Peyer's patch (tissue), 4 donors: Measurements from ENCODE around the gene AP1M1. TPM values are rescaled to one million over a fixed set of nuclear protein-coding genes. Genes with fewer than 3 reads are reported as not detected.

Experiments used
- DNase-seq, 3 donors: peaks; one replicate each; pipeline ENCODE4 v3.0.0-alpha.2; 2017 to 2019
- H3K27ac ChIP-seq, 4 donors: fragments of 200-600 bp; sonication (generic); one replicate each; pipeline ENCODE4 v1.5.1; 2016 to 2019
- H3K27me3 ChIP-seq, 2 donors: fragments of 200-600 bp; sonication (generic); one replicate each; pipeline ENCODE4 v1.5.1; 2019
- H3K36me3 ChIP-seq, 3 donors: fragments of 200-600 bp; sonication (generic); one replicate each; pipeline ENCODE4 v1.5.1; 2016 to 2019
- H3K4me1 ChIP-seq, 4 donors: fragments of 200-600 bp; sonication (generic); one replicate each; pipeline ENCODE4 v1.5.1; 2016 to 2019
- H3K4me3 ChIP-seq, 4 donors: fragments of 200-600 bp; sonication (generic); 1 replicate in 3 of 4; 2 replicates in 1 of 4; pipeline ENCODE4 v1.5.1; 2016 to 2019; ENCODE audit warnings: mild to moderate bottlenecking in 1 of 4
- H3K9me3 ChIP-seq, 4 donors: fragments of 200-600 bp; sonication (generic); one replicate each; pipeline ENCODE4 v1.5.1; 2016 to 2019; ENCODE audit warnings: mild to moderate bottlenecking in 1 of 4
- POLR2A ChIP-seq, 2 donors: fragments of 450-650 bp; IDR thresholded peaks; one replicate each; pipeline ENCODE4 v1.5.1; 2017; ENCODE audit warnings: antibody characterized with exemption in 2 of 2, mild to moderate bottlenecking in 2 of 2, moderate library complexity in 2 of 2
- total RNA-seq, 4 donors: library from RNA; depleted of rRNA; stranded (reverse); fragments of >200 nt; gene quantifications; one replicate each; pipeline ENCODE4 v1.1.0, GENCODE V29; 2016
- TF ChIP-seq, protein P1 (sequence below), 6 experiments: fragments of 450-650 bp in 4 of 6; fragments of 200-600 bp in 2 of 6; sonication (generic) in 1 of 6; IDR thresholded peaks; one replicate each; pipeline ENCODE4 v1.5.1; 2017 to 2019; ENCODE audit warnings: antibody characterized with exemption in 6 of 6, mild to moderate bottlenecking in 3 of 6, moderate library complexity in 1 of 6

Gene AP1M1
- total RNA-seq, 4 donors from 2014 or later: 52.7 to 83.9 (median 62.8) TPM

GRCh38 chr19:16226184-16226591 is 28.5 kb downstream of the AP1M1 start:
- Histone ChIP-seq H3K36me3 (peaks cover 0 to 96% (median 0%) of the 10 kb centered on the region in 3 donors), H3K4me1 (no peaks in the 10 kb centered on the region)

DNA sequence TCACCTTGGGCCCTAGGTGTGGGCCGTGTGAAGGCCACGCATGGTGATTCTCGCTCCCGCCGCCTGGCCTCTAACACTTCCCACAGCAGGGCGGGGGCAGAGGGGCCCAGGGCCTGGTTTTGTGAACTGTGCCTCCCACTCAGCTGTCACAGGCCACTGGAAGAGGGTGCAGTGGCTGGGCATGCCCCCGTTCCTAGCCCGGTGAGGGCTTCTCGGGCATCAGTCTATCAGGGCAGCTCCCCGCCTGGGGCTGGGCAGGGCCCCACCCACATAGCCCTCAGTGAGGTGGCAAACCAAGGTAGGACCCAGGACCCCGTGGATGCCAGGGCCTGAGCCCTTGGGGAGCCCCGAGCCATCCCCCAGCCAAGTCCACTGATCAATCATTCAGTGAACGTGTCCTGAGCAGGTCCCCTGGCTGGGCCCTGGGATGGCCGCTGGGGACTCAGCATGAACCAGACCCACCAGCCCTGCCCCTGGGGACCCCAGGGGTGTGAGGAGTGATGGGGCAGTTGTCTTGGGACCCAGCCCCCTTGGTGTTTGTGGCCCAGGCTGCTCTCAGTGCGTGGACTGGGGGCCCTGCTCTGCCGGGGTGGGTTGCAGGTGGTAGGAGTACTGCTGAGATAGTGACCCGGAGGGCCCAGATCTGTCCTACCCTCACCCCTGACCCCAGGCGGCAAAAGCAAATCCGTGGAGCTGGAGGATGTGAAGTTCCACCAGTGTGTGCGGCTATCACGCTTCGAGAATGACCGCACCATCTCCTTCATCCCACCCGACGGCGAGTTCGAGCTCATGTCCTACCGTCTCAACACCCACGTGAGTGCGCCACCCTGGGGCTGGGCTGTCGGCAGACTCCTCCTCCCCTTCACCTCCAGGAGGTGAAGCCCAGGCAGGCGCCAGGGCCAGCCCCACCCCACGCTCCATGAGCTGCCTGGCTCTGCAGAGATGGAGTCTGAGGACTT is 29.4 kb downstream of the AP1M1 start:
- Histone ChIP-seq H3K27me3 (no peaks in the 10 kb centered on the region), H3K4me3 (no peak overlapping the region), H3K36me3 (peaks cover 0 to 96% (median 0%) of the 10 kb centered on the region in 3 donors), H3K4me1 (no peaks in the 10 kb centered on the region), H3K9me3 (no peaks in the 10 kb centered on the region), H3K27ac (no peak overlapping the region)
- DNase-seq: no peak
- TF ChIP-seq, protein P1, sequence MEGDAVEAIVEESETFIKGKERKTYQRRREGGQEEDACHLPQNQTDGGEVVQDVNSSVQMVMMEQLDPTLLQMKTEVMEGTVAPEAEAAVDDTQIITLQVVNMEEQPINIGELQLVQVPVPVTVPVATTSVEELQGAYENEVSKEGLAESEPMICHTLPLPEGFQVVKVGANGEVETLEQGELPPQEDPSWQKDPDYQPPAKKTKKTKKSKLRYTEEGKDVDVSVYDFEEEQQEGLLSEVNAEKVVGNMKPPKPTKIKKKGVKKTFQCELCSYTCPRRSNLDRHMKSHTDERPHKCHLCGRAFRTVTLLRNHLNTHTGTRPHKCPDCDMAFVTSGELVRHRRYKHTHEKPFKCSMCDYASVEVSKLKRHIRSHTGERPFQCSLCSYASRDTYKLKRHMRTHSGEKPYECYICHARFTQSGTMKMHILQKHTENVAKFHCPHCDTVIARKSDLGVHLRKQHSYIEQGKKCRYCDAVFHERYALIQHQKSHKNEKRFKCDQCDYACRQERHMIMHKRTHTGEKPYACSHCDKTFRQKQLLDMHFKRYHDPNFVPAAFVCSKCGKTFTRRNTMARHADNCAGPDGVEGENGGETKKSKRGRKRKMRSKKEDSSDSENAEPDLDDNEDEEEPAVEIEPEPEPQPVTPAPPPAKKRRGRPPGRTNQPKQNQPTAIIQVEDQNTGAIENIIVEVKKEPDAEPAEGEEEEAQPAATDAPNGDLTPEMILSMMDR (IDR thresholded peaks at IDR 0.05): no peak
- TF ChIP-seq POLR2A (IDR thresholded peaks at IDR 0.05): no peak

More at GRCh38 chr19:16226184-16226591, 28.5 kb downstream of the AP1M1 start:
- Histone ChIP-seq H3K27ac (no peak overlapping the region), H3K4me3 (no peak overlapping the region), H3K9me3 (peaks cover 0 to 8% (median 6%) of the 10 kb centered on the region in 4 donors), H3K27me3 (no peaks in the 10 kb centered on the region)
- TF ChIP-seq POLR2A (IDR thresholded peaks at IDR 0.05): no peak
- TF ChIP-seq, protein P1 (IDR thresholded peaks at IDR 0.05): no peak
- DNase-seq: no peak

GRCh38 chr19:16227837-16228636 is 30.3 kb downstream of the AP1M1 start:
- H3K4me3 ChIP-seq: no peak overlapping the region
- no peaks in the 10 kb centered on the region for H3K27me3 ChIP-seq
- H3K27ac ChIP-seq: no peak overlapping the region
- no peak for DNase-seq
- H3K9me3 ChIP-seq: no peaks in the 10 kb centered on the region
- H3K4me1 ChIP-seq: no peaks in the 10 kb centered on the region
- TF ChIP-seq POLR2A (IDR thresholded peaks at IDR 0.05): no peak
- TF ChIP-seq, protein P1 (IDR thresholded peaks at IDR 0.05): no peak
- H3K36me3 ChIP-seq: peaks cover 0 to 96% (median 0%) of the 10 kb centered on the region in 3 donors

GRCh38 chr19:16228637-16229321 is 31.1 kb downstream of the AP1M1 start:
- Histone ChIP-seq H3K27ac (no peak overlapping the region), H3K4me3 (no peak overlapping the region), H3K4me1 (no peaks in the 10 kb centered on the region), H3K9me3 (no peaks in the 10 kb centered on the region), H3K27me3 (no peaks in the 10 kb centered on the region), H3K36me3 (peaks cover 0 to 96% (median 0%) of the 10 kb centered on the region in 3 donors)
- no peak for DNase-seq
- TF ChIP-seq POLR2A (IDR thresholded peaks at IDR 0.05): no peak
- TF ChIP-seq, protein P1 (IDR thresholded peaks at IDR 0.05): no peak

- TF ChIP-seq POLR2A (IDR thresholded peaks at IDR 0.05): no peak
- TF ChIP-seq, protein P1 (IDR thresholded peaks at IDR 0.05): no peak
- no peak overlapping the region for H3K27ac ChIP-seq
These were observed 31.6 kb downstream of the AP1M1 start for GRCh38 chr19:16229322-16229641.

More at GRCh38 chr19:16229322-16229641, 31.6 kb downstream of the AP1M1 start:
- peaks cover 0 to 96% (median 0%) of the 10 kb centered on the region in 3 donors for H3K36me3 ChIP-seq
- no peak for DNase-seq
- H3K9me3 ChIP-seq: no peaks in the 10 kb centered on the region
- H3K27me3 ChIP-seq: no peaks in the 10 kb centered on the region
- no peak overlapping the region for H3K4me3 ChIP-seq
- H3K4me1 ChIP-seq: no peaks in the 10 kb centered on the region
